ENCODE results near the gene KDM4C.

KDM4C gene

DNA sequence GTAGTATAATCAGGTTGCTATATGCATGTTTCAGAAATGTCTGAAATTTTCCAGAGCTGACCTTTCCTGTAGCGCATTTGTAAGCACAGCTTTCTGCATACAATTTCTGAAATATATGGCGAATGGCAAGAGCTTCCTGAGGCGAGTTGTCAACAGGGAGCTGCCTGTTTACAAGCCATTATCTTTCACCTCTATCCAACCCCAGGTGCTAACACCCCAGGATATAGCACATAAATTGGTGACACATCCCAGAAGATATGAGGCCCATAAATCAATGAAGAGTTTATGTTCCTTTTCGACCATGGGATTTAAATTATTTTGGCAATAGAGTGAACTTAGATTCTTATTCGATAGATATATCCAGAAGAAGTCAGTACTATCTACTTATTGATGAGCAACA is 379.8 kb downstream of the KDM4C start:
- H3K4me3 ChIP-seq: no peak overlapping the region
- H3K4me1 ChIP-seq: no peaks in the 10 kb centered on the region
- no peak overlapping the region for H3K27ac ChIP-seq
- H3K9me3 ChIP-seq: no peaks in the 10 kb centered on the region
- peaks cover 0 to 15% (median 14%) of the 10 kb centered on the region in 3 donors for H3K36me3 ChIP-seq
- no peak for TF ChIP-seq CTCF (IDR thresholded peaks at IDR 0.05)
- DNase-seq: no peak
- no peaks in the 10 kb centered on the region for H3K27me3 ChIP-seq
- intact Hi-C loops (cut with DNase I; ENCODE audit: low total_unique reads): loop anchor here (10.0 kb wide), 1 partner anchor 763 kb away; no protein-coding TSS in a partner anchor

GRCh38 chr9:7139886-7140285 is 382.1 kb downstream of the KDM4C start:
- DNase-seq: no peak
- TF ChIP-seq CTCF (IDR thresholded peaks at IDR 0.05): no peak
- Histone ChIP-seq H3K36me3 (peaks cover 0 to 8% (median 5%) of the 10 kb centered on the region in 3 donors), H3K4me1 (no peaks in the 10 kb centered on the region), H3K9me3 (no peaks in the 10 kb centered on the region), H3K27me3 (no peaks in the 10 kb centered on the region), H3K27ac (no peak overlapping the region), H3K4me3 (no peak overlapping the region)
- intact Hi-C loops (cut with DNase I; ENCODE audit: low total_unique reads): loop anchor here (10.0 kb wide), 1 partner anchor 765 kb away; no protein-coding TSS in a partner anchor

- Histone ChIP-seq H3K27me3 (no peaks in the 10 kb centered on the region), H3K9me3 (no peaks in the 10 kb centered on the region), H3K4me1 (no peaks in the 10 kb centered on the region)
Observed at GRCh38 chr9:7140401-7140800, 382.6 kb downstream of the KDM4C start.

DNA sequence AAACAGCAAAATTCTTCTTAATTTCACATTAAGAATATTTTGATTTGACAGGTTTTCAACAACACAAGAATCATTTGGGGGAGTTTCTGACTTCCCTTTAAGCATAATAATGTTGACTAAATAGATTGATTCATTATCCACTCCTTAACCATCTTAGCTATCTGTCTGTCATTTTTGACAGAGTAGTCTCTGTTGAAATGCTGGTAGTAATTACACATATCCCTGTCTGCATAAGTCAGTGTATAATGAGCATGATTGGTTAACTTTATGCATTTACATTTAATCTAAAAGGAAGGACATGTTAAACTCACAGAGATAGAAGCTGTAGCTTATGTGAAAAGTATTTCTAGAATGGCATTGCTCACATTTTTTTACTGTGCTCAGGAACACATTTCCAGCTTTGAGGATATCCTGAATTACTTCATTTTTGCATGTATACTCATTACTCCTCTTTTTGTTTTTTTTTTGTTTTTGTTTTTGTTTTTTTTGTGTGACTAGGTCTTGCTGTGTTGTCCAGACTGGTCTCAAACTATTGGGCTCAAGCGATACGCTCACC is 385.9 kb downstream of the KDM4C start:
- DNase-seq: no peak
- H3K27ac ChIP-seq: no peak overlapping the region

More at GRCh38 chr9:7140401-7140800, 382.6 kb downstream of the KDM4C start:
- TF ChIP-seq CTCF (IDR thresholded peaks at IDR 0.05): no peak
- no peak for DNase-seq
- intact Hi-C loops (cut with DNase I; ENCODE audit: low total_unique reads): no loop called here
- peaks cover 0 to 6% (median 0%) of the 10 kb centered on the region in 3 donors for H3K36me3 ChIP-seq
- no peak overlapping the region for H3K27ac ChIP-seq
- H3K4me3 ChIP-seq: no peak overlapping the region

GRCh38 chr9:7144265-7145046 is 386.7 kb downstream of the KDM4C start:
- intact Hi-C loops (cut with DNase I; ENCODE audit: low total_unique reads): no loop called here
- no peak overlapping the region for H3K27ac ChIP-seq
- no peak for TF ChIP-seq CTCF (IDR thresholded peaks at IDR 0.05)
- peaks cover 0 to 24% (median 11%) of the 10 kb centered on the region in 4 donors for H3K4me1 ChIP-seq
- no peak for DNase-seq
- no peaks in the 10 kb centered on the region for H3K27me3 ChIP-seq
- no peaks in the 10 kb centered on the region for H3K36me3 ChIP-seq
- no peaks in the 10 kb centered on the region for H3K9me3 ChIP-seq
- no peak overlapping the region for H3K4me3 ChIP-seq

More for the DNA sequence above, 385.9 kb downstream of the KDM4C start:
- H3K27me3 ChIP-seq: no peaks in the 10 kb centered on the region
- TF ChIP-seq CTCF (IDR thresholded peaks at IDR 0.05): no peak
- no peaks in the 10 kb centered on the region for H3K36me3 ChIP-seq
- no peak overlapping the region for H3K4me3 ChIP-seq
- intact Hi-C loops (cut with DNase I; ENCODE audit: low total_unique reads): no loop called here
- peaks cover 0 to 24% (median 11%) of the 10 kb centered on the region in 4 donors for H3K4me1 ChIP-seq
- H3K9me3 ChIP-seq: no peaks in the 10 kb centered on the region
